ENCODE results near the gene SLC22A14.

- TF ChIP-seq POLR2A (conservative IDR thresholded peaks at IDR 0.05): no peak
- TF ChIP-seq CTCF (IDR thresholded peaks at IDR 0.05 in 2 of 3, conservative IDR thresholded peaks at IDR 0.05 in 1 of 3; ENCODE audit: insufficient read depth in 2 of 3, low read depth in 1 of 3, low read length in 3 of 3): no peak
- TF ChIP-seq ZSCAN29 (IDR thresholded peaks at IDR 0.05): no peak
- TF ChIP-seq SMARCE1 (IDR thresholded peaks at IDR 0.05): no peak
- no peak for TF ChIP-seq SIRT6 (IDR thresholded peaks at IDR 0.05; ENCODE audit: low read depth, low read length)
- no peak for TF ChIP-seq RBM17 (IDR thresholded peaks at IDR 0.05; ENCODE audit: borderline replicate concordance, low read depth, low read length)
- TF ChIP-seq BDP1 (IDR thresholded peaks at IDR 0.05; ENCODE audit: insufficient read depth, insufficient read length): no peak
- TF ChIP-seq RBBP5 (IDR thresholded peaks at IDR 0.05; ENCODE audit: borderline replicate concordance, insufficient read depth, low read length, poor library complexity, severe bottlenecking): no peak
- TF ChIP-seq SIN3A (IDR thresholded peaks at IDR 0.05; ENCODE audit: borderline replicate concordance in 2 of 2, control insufficient read depth in 1 of 2, low read depth in 2 of 2, low read length in 2 of 2): no peak
- TF ChIP-seq PATZ1 (CRISPR knock-in tag; IDR thresholded peaks at IDR 0.05; ENCODE audit: borderline replicate concordance): no peak
- TF ChIP-seq DLX4 (CRISPR knock-in tag; IDR thresholded peaks at IDR 0.05): no peak
- no peak for TF ChIP-seq ZC3H8 (IDR thresholded peaks at IDR 0.05)
- TF ChIP-seq PRPF4 (IDR thresholded peaks at IDR 0.05; ENCODE audit: insufficient read depth, low read depth, low read length, poor library complexity, severe bottlenecking): no peak
- TF ChIP-seq BRCA1 (IDR thresholded peaks at IDR 0.05): no peak
- no peak for TF ChIP-seq BRCA1 (CRISPR knock-in tag; IDR thresholded peaks at IDR 0.05)
Measured at GRCh38 chr3:38238416-38239008, 43.6 kb upstream of the SLC22A14 start.

All from K562 (cell line).